GM12865 (cell line): Measurements from ENCODE around the gene PSPC1.

Experiments used
- DNase-seq: peaks from one replicate; pipeline ENCODE4 v3.0.0; 2010; ENCODE audit warnings: low read depth
- H3K4me3 ChIP-seq: 2 replicates; pipeline ENCODE4 v1.5.1; 2011; ENCODE audit warnings: mild to moderate bottlenecking, low read depth, low read length, control low read depth
- TF ChIP-seq, protein P1 (sequence below): IDR thresholded peaks from 2 replicates; pipeline ENCODE4 v1.5.1; 2011; ENCODE audit warnings: low read length, control low read depth, low read depth, inconsistent platforms; ENCODE audit not compliant: insufficient read depth; ENCODE audit errors: missing control alignments

Gene PSPC1

DNA sequence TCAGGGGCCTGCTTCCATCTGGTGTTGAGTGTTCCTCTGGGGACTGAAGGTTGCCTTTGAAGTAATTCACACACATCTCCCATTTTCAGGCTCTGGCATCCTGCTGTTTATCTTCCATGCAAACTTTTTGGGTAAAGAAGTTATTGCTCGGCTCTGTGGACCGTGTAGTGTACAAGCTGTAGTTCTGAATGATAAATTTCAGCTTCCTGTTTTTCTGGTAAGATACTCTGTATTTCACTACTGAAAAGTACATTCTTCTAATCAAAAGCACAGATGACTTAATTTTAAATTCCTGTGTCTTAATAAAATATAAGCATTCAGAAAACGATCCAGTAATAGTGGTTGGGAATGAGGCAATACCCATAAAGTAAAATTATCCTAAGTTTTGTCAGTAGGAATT, 112.6 kb downstream of the PSPC1 start:
- DNase-seq, result no peak
- no peak overlapping the region for H3K4me3 ChIP-seq
- TF ChIP-seq, protein P1, sequence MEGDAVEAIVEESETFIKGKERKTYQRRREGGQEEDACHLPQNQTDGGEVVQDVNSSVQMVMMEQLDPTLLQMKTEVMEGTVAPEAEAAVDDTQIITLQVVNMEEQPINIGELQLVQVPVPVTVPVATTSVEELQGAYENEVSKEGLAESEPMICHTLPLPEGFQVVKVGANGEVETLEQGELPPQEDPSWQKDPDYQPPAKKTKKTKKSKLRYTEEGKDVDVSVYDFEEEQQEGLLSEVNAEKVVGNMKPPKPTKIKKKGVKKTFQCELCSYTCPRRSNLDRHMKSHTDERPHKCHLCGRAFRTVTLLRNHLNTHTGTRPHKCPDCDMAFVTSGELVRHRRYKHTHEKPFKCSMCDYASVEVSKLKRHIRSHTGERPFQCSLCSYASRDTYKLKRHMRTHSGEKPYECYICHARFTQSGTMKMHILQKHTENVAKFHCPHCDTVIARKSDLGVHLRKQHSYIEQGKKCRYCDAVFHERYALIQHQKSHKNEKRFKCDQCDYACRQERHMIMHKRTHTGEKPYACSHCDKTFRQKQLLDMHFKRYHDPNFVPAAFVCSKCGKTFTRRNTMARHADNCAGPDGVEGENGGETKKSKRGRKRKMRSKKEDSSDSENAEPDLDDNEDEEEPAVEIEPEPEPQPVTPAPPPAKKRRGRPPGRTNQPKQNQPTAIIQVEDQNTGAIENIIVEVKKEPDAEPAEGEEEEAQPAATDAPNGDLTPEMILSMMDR, result no peak

DNA sequence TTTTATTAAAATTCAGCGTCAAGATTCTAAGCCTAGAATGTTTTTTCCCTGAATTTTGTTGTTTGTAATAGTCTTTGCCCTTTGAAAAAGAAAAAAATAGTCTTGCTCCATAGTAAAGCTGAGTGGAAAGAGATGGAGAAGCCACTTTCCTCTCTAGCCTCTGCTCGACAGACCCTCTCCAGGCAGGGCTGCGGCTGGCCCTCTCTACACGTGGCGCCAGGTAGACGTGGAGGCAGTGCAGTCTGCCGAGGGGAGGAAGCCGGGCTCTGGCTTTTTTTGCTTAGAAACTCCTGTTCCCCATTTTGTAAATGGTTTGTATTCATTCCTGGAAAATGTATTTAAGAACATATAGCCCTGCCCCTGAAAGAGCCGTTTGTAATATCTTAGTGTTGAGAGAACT, 114.0 kb downstream of the PSPC1 start:
- H3K4me3 ChIP-seq, result no peak overlapping the region
- DNase-seq, result no peak
- TF ChIP-seq, protein P1, result no peak

DNA sequence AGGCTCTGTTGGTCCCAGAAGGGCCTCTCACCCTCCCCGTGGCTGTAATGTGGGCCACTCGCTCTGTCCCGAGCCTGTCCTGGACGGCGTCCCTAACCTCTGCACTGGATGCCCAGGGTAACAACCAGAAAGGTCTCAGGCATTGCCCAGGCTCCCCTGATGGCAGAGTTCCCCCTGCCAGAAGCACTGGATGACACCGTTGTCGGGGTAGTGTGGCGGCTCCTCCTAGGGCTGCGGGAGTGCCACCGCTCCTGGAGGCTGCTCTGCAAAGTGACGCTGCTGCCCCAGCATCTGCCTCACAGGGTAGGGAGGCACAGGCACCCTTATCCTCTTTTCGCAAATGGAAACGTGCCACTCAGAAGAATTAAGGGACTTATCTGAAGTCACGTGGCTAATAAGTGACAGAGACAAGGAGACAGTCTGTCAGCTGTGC, 117.3 kb downstream of the PSPC1 start:
- no peak overlapping the region for H3K4me3 ChIP-seq
- no peak for DNase-seq
- TF ChIP-seq, protein P1, result no peak

DNA sequence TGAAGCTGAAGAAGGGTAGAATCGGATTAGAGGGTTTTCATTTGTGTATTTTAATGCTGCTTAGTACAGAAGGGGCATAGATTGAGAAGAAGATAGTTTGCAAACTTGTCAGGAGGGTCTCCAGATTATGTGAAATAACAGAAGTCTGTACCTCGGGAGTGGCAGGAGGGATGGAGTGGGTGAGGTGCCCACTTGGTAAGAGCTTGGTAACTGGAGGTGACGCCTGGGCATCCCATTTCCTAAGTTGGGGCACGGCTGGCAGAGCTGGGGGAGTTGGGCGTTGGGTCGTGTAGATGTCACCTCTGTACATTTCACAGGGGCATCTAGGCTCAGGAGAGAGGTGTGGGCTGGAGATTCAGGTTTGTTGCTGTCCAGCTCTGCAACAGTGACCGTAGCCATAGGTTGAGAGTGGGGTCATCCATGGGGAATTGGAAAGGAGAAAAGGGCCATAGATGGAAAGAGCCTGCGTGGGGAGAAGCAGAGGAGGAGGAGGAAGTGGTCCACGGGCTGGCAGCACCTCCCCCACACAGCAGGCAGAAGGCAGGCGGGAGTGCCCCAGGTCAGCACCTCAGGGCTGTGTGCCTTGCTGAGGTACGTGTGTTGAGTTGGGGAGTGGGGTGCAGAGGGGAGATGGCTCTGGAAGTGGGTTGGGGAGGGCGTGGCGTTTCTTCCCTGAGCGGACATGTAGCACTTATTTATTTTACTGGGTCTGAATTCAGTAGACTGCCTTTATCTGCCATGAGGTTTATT, 118.1 kb downstream of the PSPC1 start:
- DNase-seq, result no peak
- TF ChIP-seq, protein P1, result no peak
- no peak overlapping the region for H3K4me3 ChIP-seq

DNA sequence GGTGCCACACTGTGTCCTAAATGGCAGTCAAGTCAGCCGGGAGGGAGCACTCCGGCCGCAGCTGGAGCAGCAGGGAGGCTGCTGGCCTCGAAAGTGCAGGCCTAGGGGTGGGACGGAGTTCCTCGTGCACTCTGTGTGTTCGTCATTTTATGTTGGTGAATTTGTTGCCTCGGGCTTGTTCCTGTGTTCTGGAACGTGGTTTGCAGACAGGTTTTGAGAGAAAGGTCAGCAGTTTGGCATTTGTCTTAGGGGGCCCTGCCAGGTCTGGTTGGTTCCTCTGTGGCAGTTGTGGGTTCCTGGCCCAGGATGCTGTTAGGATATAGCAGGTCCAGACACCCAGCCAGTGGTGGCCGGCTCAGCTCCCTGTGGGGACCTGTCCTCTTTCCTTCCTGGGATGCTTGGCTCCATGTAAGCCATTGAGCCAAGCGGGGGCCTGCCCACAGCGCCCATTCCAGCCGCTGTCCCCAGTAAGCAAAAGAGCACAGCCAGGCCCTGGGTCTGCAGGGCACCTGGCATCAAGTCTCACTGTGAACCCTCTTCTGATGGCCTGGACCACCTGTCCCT, 119.2 kb downstream of the PSPC1 start:
- TF ChIP-seq, protein P1, result no peak

DNA sequence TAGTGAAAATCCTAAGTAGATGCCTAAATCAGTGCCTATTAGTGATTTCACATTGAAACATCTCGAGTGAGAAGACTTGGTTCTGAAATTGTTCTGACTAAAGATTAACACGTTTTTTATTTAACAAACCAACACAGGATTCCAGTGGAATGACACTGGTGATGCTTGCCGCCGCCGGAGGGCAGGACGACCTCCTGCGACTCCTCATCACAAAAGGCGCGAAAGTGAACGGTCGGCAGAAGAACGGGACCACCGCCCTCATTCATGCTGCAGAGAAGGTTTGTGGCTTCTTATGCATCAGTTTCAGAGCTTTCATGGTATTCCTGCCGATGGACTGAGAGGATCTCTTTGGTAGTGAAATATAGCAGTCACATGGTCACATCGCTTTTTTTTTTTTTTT, 121.2 kb downstream of the PSPC1 start:
- no peak for DNase-seq
- TF ChIP-seq, protein P1, result no peak
- H3K4me3 ChIP-seq, result no peak overlapping the region

More for the DNA sequence above, 119.2 kb downstream of the PSPC1 start:
- H3K4me3 ChIP-seq, result no peak overlapping the region
- no peak for DNase-seq
